IMR-90 (cell line): ENCODE measurements around the gene ITGAL. TPM values are rescaled to one million over a fixed set of nuclear protein-coding genes. Genes with fewer than 3 reads are reported as not detected.

Experiments used
- ATAC-seq: fragments of 200-7000 bp; cut with Tn5 transposase; 2 replicates; pipeline ENCODE4 v1.9.1; 2020; ENCODE audit warnings: low read depth, mild to moderate bottlenecking, moderate library complexity
- BruUV-seq: library from RNA; stranded (reverse); fragments of 400-500 nt; replicated peaks from 2 replicates; lab custom pipeline; 2021; lab: Mats Ljungman, UMichigan
- CTCF ChIA-PET: fragments of 300-600 bp; formaldehyde crosslinking; extraction: SDS; loops from one replicate; lab custom pipeline; 2021; ENCODE audit warnings: antibody characterized with exemption; lab: Yijun Ruan, JAX
- POLR2A ChIA-PET: fragments of 300-600 bp; sonication (Branson Sonifier 250); formaldehyde crosslinking; loops from one replicate; lab custom pipeline; 2022; ENCODE audit warnings: antibody characterized with exemption; ENCODE audit not compliant: unreplicated experiment; lab: Charles Lee
- DNase-seq: peaks from one replicate; pipeline ENCODE4 v3.0.0; 2013
- H2AFZ ChIP-seq: replicated peaks from 2 replicates; pipeline ENCODE3; 2013; ENCODE audit warnings: low read length, mild to moderate bottlenecking; ENCODE audit not compliant: poor library complexity
- H2AK5ac ChIP-seq: 2 replicates; pipeline ENCODE4 v1.6.1; 2013; ENCODE audit warnings: low read depth, low read length, inconsistent platforms
- H2AK9ac ChIP-seq: replicated peaks from 2 replicates; pipeline ENCODE3; 2013; ENCODE audit warnings: mild to moderate bottlenecking, low read depth, low read length, moderate library complexity; ENCODE audit not compliant: poor library complexity
- H2BK120ac ChIP-seq: 2 replicates; pipeline ENCODE4 v1.6.1; 2013; ENCODE audit warnings: low read depth, low read length, inconsistent platforms
- H2BK15ac ChIP-seq: 3 replicates; pipeline ENCODE4 v1.6.1; 2013; ENCODE audit warnings: low read depth, low read length, inconsistent platforms
- H2BK20ac ChIP-seq: 2 replicates; pipeline ENCODE4 v1.6.1; 2013; ENCODE audit warnings: low read depth, mild to moderate bottlenecking, inconsistent platforms, low read length, moderate library complexity
- H2BK5ac ChIP-seq: 2 replicates; pipeline ENCODE4 v1.6.1; 2013; ENCODE audit warnings: mild to moderate bottlenecking, low read depth, low read length, inconsistent platforms; ENCODE audit not compliant: poor library complexity, severe bottlenecking
- H3K14ac ChIP-seq: replicated peaks from 2 replicates; pipeline ENCODE4 v1.6.1; 2013; ENCODE audit warnings: low read depth, low read length, inconsistent platforms
- H3K18ac ChIP-seq: 2 replicates; pipeline ENCODE4 v1.6.1; 2013; ENCODE audit warnings: low read depth, low read length, control low read depth
- H3K23ac ChIP-seq: 2 replicates; pipeline ENCODE4 v1.6.1; 2013; ENCODE audit warnings: low read depth, low read length, inconsistent platforms
- H3K27ac ChIP-seq: 2 replicates; pipeline ENCODE4 v1.5.1; 2013; ENCODE audit warnings: mild to moderate bottlenecking, control low read depth, low read length; ENCODE audit not compliant: insufficient read depth
- H3K27me3 ChIP-seq: 2 replicates; pipeline ENCODE4 v1.6.1; 2013; ENCODE audit warnings: low read length; ENCODE audit not compliant: control insufficient read depth, insufficient read depth
- H3K36me3 ChIP-seq: 2 replicates; pipeline ENCODE4 v1.6.1; 2013; ENCODE audit warnings: low read length, mixed read lengths; ENCODE audit not compliant: control insufficient read depth, insufficient read depth
- H3K4ac ChIP-seq: 2 replicates; pipeline ENCODE4 v1.6.1; 2013; ENCODE audit warnings: low read depth, low read length, inconsistent platforms
- H3K4me1 ChIP-seq: 2 replicates; pipeline ENCODE4 v1.6.1; 2013; ENCODE audit warnings: low read length, mixed read lengths; ENCODE audit not compliant: control insufficient read depth, insufficient read depth
- H3K4me2 ChIP-seq: 2 replicates; pipeline ENCODE4 v1.6.1; 2013; ENCODE audit warnings: low read depth, mild to moderate bottlenecking, control low read depth, low read length, moderate library complexity
- H3K4me3 ChIP-seq: 2 replicates; pipeline ENCODE4 v1.5.1; 2013; ENCODE audit warnings: low read depth, mild to moderate bottlenecking, control low read depth, low read length, moderate library complexity; ENCODE audit not compliant: insufficient read depth
- H3K56ac ChIP-seq: 2 replicates; pipeline ENCODE4 v1.6.1; 2013; ENCODE audit warnings: low read length, inconsistent platforms; ENCODE audit not compliant: insufficient read depth; ENCODE audit errors: extremely low read depth
- H3K79me1 ChIP-seq, 2 experiments: 2 replicates each; pipeline ENCODE4 v1.6.1; 2013; ENCODE audit warnings: low read length in 2 of 2, inconsistent platforms in 1 of 2, low read depth in 1 of 2
- H3K9ac ChIP-seq: 2 replicates; pipeline ENCODE4 v1.6.1; 2013; ENCODE audit warnings: low read depth, low read length, control low read depth
- H3K9me1 ChIP-seq: 2 replicates; pipeline ENCODE4 v1.6.1; 2013; ENCODE audit warnings: low read length, inconsistent platforms; ENCODE audit not compliant: insufficient read depth
- H3K9me3 ChIP-seq: 2 replicates; pipeline ENCODE4 v1.6.1; 2013; ENCODE audit warnings: low read length; ENCODE audit not compliant: control insufficient read depth, insufficient read depth
- H4K20me1 ChIP-seq: 2 replicates; pipeline ENCODE4 v1.6.1; 2013; ENCODE audit warnings: low read length, inconsistent platforms; ENCODE audit not compliant: insufficient read depth
- H4K5ac ChIP-seq: 2 replicates; pipeline ENCODE4 v1.6.1; 2013; ENCODE audit warnings: mild to moderate bottlenecking, low read depth, low read length, control low read depth
- H4K8ac ChIP-seq, 2 experiments: 2 replicates each; pipeline ENCODE4 v1.6.1; 2013; ENCODE audit warnings: low read depth in 2 of 2, low read length in 2 of 2, control low read depth in 1 of 2, inconsistent platforms in 1 of 2
- H4K91ac ChIP-seq: 2 replicates; pipeline ENCODE4 v1.6.1; 2013; ENCODE audit warnings: low read depth, low read length, inconsistent platforms; ENCODE audit not compliant: insufficient read depth
- CEBPB ChIP-seq: IDR thresholded peaks from 2 replicates; pipeline ENCODE4 v1.6.1; 2012; ENCODE audit warnings: low read depth, low read length, improper control_type of control experiment
- MXI1 ChIP-seq: IDR thresholded peaks from 2 replicates; pipeline ENCODE4 v1.6.1; 2012; ENCODE audit warnings: low read depth, mild to moderate bottlenecking, low read length, moderate library complexity, borderline replicate concordance
- POLR2A ChIP-seq: IDR thresholded peaks from 2 replicates; pipeline ENCODE4 v1.6.1; 2012; ENCODE audit warnings: mild to moderate bottlenecking, low read depth, low read length
- WGBS, 2 experiments: methylation state at CpG; one replicate each; pipeline versions ENCODE4 v1.1.5 to v1.1.7; 2013; ENCODE audit warnings: missing lambda C conversion rate in 2 of 2; ENCODE audit not compliant: insufficient read length in 1 of 2; ENCODE audit errors: extremely low coverage in 2 of 2; 5-methylcytosine and 5-hydroxymethylcytosine counted together
- dilution Hi-C: fragments of 300-500 bp; cut with HindIII; formaldehyde crosslinking; loops from one replicate; pipeline ENCODE4 v1.14.3; 2018; ENCODE audit warnings: low sequenced_read_pairs; ENCODE audit not compliant: unreplicated experiment
- in situ Hi-C: fragments of 300-500 bp; cut with MboI; formaldehyde crosslinking; loops from 3 replicates; pipeline ENCODE4 v1.14.3; 2019; ENCODE audit warnings: low sequenced_read_pairs, inconsistent platforms, mixed read lengths
- intact Hi-C: fragments of 100-400 bp; cut with micrococcal nuclease; formaldehyde crosslinking; loops from 2 replicates; pipeline ENCODE4 v1.10.0; 2022
- polyA plus RNA-seq, 3 experiments: library from polyadenylated mRNA; depleted of rRNA; stranded (reverse); fragments of >200 nt; gene quantifications; 2 replicates each; pipeline ENCODE4 v1.2.3, GENCODE V29; 2012; ENCODE audit warnings: low replicate concordance in 1 of 3
- total RNA-seq: library from RNA; depleted of rRNA; stranded (reverse); fragments of >200 nt; gene quantifications from 2 replicates; pipeline ENCODE4 v1.2.3, GENCODE V29; 2012
- TF ChIP-seq, protein P1 (sequence below): fragments of 150-350 bp; IDR thresholded peaks from 2 replicates; pipeline ENCODE4 v1.6.1; 2017; ENCODE audit warnings: mild to moderate bottlenecking, antibody characterized with exemption, low read length, low read depth
- TF ChIP-seq, protein P2 (sequence below): conservative IDR thresholded peaks from 2 replicates; pipeline ENCODE4 v1.5.1; 2012; ENCODE audit warnings: mild to moderate bottlenecking, low read depth, low read length, improper control_type of control experiment

ITGAL gene
- total and polyA plus RNA-seq, 2 of the 4 experiments (the other 2 are of a cell fraction): not detected

DNA sequence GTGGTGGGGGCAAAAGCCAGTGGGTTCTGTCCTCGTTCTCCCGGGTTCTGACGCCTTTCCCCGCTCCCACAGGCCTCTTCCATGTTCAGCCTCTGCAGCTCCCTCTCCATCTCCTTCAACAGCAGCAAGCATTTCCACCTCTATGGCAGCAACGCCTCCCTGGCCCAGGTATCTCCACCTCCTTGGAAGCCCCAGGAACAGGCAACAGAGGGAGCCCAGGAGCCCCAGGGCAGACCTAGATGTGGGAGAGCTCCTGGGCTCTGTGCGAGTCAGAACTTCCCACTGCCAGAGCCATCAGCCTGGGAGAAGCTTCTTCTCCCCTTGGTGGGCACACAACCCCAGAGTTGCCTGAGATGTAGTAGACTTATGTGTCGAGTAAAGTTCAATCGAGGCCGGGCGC lies 46.0 kb downstream of the ITGAL start:
- H3K23ac ChIP-seq: no peak overlapping the region
- H4K5ac ChIP-seq: no peak overlapping the region
- no peak overlapping the region for H3K14ac ChIP-seq
- in situ Hi-C loops (no loop called here), dilution Hi-C loops (no loop called here), intact Hi-C loops (no loop called here)
- H3K4me2 ChIP-seq: no peak overlapping the region
- H2AK9ac ChIP-seq: peak overlapping the region; percentile 28
- ATAC-seq: no peak
- H3K4me3 ChIP-seq: no peak overlapping the region
- H3K9me1 ChIP-seq: no peaks in the 10 kb centered on the region
- H4K91ac ChIP-seq: no peak overlapping the region
- no peak overlapping the region for H4K8ac ChIP-seq
- no peaks in the 10 kb centered on the region for H3K79me1 ChIP-seq
- no peaks in the 10 kb centered on the region for H3K36me3 ChIP-seq
- H2AFZ ChIP-seq: no peak overlapping the region
- CTCF ChIA-PET: no interaction called here
- H3K56ac ChIP-seq: no peak overlapping the region
- no peak for TF ChIP-seq POLR2A
- TF ChIP-seq, protein P1, sequence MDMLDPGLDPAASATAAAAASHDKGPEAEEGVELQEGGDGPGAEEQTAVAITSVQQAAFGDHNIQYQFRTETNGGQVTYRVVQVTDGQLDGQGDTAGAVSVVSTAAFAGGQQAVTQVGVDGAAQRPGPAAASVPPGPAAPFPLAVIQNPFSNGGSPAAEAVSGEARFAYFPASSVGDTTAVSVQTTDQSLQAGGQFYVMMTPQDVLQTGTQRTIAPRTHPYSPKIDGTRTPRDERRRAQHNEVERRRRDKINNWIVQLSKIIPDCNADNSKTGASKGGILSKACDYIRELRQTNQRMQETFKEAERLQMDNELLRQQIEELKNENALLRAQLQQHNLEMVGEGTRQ: no peak
- no peak for TF ChIP-seq CEBPB
- TF ChIP-seq, protein P2, sequence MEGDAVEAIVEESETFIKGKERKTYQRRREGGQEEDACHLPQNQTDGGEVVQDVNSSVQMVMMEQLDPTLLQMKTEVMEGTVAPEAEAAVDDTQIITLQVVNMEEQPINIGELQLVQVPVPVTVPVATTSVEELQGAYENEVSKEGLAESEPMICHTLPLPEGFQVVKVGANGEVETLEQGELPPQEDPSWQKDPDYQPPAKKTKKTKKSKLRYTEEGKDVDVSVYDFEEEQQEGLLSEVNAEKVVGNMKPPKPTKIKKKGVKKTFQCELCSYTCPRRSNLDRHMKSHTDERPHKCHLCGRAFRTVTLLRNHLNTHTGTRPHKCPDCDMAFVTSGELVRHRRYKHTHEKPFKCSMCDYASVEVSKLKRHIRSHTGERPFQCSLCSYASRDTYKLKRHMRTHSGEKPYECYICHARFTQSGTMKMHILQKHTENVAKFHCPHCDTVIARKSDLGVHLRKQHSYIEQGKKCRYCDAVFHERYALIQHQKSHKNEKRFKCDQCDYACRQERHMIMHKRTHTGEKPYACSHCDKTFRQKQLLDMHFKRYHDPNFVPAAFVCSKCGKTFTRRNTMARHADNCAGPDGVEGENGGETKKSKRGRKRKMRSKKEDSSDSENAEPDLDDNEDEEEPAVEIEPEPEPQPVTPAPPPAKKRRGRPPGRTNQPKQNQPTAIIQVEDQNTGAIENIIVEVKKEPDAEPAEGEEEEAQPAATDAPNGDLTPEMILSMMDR: no peak
- no peak for TF ChIP-seq MXI1
- no TSS peak for BruUV-seq
- no peaks in the 10 kb centered on the region for H3K9me3 ChIP-seq
- no peaks in the 10 kb centered on the region for H3K4me1 ChIP-seq
- no peak overlapping the region for H3K4ac ChIP-seq
- H3K27me3 ChIP-seq: peaks cover 21% of the 10 kb centered on the region; the same call in 1 of the 2 replicates
- H3K18ac ChIP-seq: no peak overlapping the region
- no peak overlapping the region for H2BK20ac ChIP-seq
- H2AK5ac ChIP-seq: no peak overlapping the region
- no peak overlapping the region for H2BK5ac ChIP-seq
- DNase-seq: no peak
- no peak overlapping the region for H3K9ac ChIP-seq
- H2BK120ac ChIP-seq: no peak overlapping the region
- H2BK15ac ChIP-seq: no peak overlapping the region
- WGBS, 2 experiments: no CpG with 5 or more reads among the region's 10 CpGs
- H3K27ac ChIP-seq: no peak overlapping the region
- no peaks in the 10 kb centered on the region for H4K20me1 ChIP-seq
- POLR2A ChIA-PET: no interaction called here
